NCI-H1436 treated with DMSO at 0.1 percent for 48 hours (cell line): ENCODE data around the gene MTRF1.
"Not testable (repeated sequence)": the region's sequence is repeated elsewhere in the genome, so short reads cannot be mapped to it uniquely, and the experiment has no call there.

Source experiments
- DNase-seq: peaks from one replicate; lab custom pipeline; 2025; lab: John Stamatoyannopoulos, UW

The MTRF1 gene

DNA sequence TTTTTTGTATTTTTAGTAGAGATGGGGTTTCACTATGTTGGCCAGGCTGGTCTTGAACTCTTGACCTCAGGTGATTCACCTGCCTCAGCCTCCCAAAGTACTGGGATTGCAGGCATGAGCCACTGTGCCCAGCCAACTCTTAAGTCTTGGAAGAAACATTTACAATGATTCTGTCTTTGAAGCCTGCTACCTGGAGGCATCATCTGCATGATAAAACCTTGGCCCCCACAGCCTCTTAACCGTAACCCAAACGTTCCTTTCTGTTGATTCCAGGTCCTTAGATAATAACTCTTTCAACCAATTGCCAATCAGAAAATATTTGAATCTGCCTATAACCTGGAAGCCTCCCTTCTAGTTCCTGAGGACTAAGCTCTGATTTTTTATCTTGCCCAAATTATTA is 15.8 kb upstream of the MTRF1 start:
- DNase-seq = not testable (repeated sequence)

- DNase-seq = no peak
Observed at GRCh38 chr13:41276824-41277223, 13.4 kb upstream of the MTRF1 start.

GRCh38 chr13:41274881-41275280 is 11.5 kb upstream of the MTRF1 start:
- no peak for DNase-seq

DNA sequence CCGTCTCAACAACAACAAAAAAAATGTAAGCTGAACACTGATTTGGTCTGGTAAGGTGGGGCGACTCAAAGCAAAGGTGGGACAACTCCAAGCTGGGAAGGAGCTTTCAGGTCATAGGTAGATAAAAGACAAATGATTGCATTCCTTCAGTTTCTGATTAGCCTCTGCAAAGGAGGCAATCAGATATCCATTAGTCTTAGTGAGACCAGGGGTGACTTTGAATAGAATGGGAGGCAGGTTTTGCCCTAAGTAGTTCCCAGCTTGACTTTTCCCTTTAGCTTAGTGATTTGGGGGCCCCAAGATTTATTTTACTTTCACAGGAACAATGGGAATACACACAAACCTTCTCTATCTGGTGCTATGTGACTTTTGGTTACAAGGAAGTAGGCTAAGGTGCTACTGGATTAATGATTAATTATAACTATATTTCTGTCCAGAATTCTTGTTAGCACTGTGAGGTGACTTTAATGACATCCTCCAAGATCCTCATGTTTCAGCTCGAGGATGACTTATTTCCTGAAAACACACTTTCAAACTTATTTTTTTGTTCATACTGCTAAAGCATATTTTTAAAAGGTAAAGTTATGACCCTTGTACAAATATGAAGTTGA is 10.6 kb upstream of the MTRF1 start:
- no peak for DNase-seq

GRCh38 chr13:41271456-41272285 is 8.3 kb upstream of the MTRF1 start:
- no peak for DNase-seq

DNA sequence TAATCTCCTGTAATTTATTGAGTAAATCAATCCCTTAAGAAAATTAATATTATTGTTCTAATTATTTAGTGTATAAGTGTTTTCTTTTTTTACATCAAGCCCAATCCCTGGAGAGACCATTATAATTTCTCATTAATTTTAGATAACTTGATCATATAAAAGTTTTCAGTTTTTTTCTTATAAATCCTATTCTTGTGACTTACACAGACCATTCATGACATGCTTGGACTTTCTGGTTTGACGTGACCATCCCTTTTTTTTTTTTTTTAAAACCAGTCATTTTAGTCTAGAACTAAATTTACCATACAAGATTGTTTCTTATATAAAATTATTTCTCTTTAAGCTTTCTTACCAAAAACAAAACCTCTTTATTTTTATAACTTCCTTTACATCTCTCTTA is 5.4 kb upstream of the MTRF1 start:
- no peak for DNase-seq

GRCh38 chr13:41267106-41267505 is 3.7 kb upstream of the MTRF1 start:
- DNase-seq = no peak

DNA sequence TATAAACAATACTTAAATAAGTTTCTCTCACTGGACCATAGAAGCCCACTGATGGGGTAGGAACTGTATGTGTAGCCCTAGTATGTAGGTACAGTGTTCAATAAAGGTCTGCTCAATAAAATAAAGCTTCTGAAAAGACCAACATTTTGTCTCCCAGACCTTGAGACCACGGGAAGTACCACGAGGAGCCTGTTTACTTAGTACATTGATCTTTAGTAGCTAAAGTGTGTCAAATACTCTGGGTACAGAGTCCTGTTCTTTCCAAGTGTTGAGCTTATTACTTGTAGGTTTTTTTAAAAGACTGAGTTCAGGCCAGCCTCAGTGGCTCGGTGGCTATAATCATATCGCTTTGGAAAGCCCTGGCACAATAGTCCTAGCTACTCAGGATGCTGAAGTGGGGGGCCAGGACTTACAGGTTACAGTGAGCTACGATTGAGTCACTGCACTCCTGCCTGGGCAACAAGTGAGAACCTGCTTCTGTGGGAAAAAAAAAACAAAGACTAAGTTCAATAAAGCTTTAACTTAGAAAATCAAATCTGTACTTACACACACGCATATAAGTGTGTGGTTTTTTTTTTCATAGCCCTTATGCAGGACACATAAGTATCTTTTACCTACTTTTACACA is 3.4 kb downstream of the MTRF1 start:
- DNase-seq = no peak

DNA sequence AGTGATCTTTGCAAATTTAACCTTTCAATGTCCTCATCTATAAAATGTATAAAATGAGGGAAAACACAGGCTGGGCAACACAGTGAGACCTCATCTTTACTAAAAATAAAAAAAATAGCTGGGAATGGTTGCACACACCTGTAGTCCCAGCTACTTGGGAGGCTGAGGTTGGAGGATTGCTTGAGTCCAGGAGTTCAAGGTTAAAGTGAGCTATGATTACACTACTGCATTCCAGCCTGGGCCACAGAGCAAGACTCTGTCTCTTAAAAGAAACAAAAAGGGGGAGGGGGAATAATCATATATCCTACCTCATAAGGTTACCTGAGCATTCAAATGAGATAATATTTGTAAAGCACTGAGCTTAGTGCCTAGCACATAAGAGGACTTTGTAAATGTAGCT is 5.8 kb downstream of the MTRF1 start:
- no peak for DNase-seq

DNA sequence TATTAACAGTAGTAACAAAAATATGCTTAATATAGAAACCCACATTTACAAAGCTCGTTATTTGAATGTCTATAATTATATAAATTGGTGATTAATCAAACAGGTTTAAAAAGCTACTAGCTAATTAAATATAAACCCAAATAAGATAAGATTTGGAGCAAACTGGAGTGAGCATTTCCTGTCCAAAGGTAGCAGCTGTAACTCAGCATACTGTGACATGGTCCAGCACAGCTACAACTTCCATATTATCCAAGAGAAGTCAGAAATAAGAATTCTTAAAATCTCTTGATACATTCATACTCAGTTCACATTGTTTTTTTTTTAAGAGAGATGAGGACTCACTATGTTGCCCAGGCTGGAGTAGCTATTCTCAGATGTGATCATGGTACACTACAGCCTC is 8.5 kb downstream of the MTRF1 start:
- DNase-seq = no peak

- DNase-seq = no peak
Observed at GRCh38 chr13:41250993-41251392, 12.4 kb downstream of the MTRF1 start.

DNA sequence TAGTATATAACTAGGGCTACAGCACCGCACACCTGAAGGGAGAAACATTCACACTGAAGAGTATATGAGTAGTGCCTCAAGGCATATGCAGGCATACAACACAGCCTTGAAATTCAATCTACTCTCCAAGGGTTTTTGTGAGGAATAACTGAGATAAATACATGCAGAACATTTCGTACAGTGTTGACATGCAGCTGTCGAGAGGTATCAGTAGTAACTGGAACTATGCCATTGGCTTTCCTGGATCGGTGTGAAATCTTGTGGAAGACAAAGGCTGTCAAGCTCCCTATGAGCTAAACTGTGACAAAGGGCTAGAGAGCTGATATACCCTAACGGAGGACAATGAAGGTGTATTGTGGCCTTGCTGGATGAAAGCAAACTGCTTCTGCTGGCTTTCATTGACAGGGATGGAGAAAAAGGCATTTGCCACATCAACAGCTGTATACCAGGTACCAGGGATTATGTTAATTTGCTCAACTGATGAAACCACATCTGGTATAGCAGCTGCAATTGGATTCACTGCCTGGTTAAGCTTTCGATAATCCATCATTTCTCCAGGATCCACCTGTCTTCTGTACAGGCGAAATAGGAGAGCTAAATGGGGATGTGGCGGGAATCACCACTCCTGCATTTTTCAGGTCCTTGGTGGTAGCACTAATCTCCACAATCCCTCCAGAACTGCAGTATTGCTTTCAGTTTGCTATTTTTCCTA is 16.3 kb downstream of the MTRF1 start:
- no peak for DNase-seq

- no peak for DNase-seq
Observed at GRCh38 chr13:41244556-41244955, 18.8 kb downstream of the MTRF1 start.

DNA sequence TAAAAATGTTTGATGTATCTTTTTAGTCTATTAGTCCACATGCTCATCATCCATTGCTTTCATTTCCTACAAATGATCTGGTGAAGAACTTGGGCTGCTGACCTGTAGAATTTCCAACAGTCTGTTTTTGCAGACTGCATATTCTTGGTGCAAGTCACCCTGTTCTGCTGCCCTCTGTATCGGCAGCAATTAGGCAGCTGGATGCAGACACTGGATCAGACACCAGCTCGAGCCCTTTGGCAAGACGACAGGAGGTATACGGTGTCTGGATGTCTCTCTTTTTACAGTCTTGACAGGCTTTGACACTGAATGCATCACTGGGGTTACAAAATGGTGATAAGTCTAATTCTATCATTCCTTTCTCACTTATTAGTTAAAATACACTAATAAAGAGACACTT is 21.8 kb downstream of the MTRF1 start:
- no peak for DNase-seq

DNA sequence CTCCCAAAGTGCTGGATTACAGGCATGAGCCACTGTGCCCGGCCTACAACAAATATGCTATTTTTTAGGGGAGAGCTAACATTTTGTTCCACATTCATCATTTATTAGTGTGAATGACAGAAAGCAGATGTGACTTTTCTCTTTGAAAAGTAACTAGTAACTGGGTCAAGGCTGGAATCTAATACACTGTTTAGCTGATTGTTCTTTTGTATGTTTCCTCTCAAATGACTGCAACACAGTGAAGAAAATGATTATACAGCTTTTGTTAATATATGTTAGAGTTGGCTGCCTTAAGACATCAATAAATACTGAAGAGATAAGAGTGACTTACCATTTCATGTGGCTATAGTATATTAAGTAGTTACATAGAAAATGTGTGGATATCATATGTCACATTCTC is 27.0 kb downstream of the MTRF1 start:
- DNase-seq = no peak

- DNase-seq = no peak
Observed at GRCh38 chr13:41232578-41233480, 30.5 kb downstream of the MTRF1 start.

DNA sequence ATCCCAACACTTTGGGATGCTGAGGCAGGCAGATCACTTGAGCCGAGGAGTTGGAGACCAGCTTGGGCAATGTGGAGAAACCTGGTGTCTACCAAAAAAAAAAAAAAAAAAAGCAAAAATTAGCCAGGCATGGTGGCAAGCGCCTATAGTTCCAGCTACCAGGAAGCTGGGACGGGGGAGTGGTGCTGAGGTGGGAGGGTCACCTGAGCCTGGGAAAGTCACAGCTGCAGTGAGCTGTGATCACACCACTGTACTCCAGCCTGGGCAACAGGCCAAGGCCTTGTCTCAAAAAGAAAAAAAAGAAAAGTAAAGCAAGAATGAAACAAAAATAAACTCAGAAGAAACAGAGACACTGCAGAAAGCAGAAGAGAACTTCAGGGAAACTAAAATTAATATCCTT is 31.6 kb downstream of the MTRF1 start:
- DNase-seq = no peak

DNA sequence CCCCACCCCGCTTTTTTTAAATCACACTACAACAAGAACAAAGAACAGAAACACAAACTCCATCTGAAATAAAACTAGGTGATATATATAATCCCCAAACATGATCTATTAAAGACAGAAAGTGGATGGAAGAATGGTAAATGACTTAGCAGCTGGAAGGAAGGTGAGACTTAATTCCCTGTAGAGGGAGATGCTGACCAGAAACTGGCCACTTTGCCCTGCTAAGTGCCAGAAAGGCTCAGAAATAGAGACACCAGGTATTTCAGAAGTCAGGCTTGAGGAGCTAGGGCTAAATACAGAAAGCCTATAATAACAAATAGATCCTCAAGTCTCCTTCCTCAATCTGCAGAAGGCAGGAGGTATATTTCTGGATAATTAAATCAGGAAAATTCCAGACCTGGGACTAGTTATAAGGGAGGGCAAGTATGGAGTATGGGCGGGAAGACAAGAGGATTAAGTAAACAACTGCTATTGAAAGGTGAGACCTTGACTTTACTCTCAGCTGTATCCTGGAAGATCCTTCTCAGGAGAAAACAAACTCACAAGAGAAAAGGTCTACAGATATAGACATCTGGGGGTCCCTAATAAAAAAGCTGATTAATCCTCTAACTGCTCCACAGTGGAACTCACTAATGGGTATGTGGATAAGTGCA is 32.2 kb downstream of the MTRF1 start:
- no peak for DNase-seq

DNA sequence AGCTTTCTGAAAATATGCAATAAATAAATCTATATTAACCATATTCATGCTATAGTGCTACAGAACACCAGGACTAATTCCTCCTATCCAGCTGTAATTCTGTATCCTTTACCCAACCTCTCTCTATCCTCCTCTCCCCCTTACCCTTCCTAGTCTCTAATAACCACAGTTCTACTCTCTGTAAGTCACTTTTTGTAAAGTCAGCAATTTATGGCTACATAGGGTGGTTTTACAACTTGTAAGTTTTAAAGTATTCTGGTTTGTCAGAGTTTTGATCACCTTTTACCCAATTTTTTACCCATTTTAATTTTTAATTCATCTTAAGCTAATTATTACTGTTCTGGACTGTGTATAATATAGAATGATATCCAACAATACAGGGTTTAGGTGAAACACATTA is 34.0 kb downstream of the MTRF1 start:
- no peak for DNase-seq

DNA sequence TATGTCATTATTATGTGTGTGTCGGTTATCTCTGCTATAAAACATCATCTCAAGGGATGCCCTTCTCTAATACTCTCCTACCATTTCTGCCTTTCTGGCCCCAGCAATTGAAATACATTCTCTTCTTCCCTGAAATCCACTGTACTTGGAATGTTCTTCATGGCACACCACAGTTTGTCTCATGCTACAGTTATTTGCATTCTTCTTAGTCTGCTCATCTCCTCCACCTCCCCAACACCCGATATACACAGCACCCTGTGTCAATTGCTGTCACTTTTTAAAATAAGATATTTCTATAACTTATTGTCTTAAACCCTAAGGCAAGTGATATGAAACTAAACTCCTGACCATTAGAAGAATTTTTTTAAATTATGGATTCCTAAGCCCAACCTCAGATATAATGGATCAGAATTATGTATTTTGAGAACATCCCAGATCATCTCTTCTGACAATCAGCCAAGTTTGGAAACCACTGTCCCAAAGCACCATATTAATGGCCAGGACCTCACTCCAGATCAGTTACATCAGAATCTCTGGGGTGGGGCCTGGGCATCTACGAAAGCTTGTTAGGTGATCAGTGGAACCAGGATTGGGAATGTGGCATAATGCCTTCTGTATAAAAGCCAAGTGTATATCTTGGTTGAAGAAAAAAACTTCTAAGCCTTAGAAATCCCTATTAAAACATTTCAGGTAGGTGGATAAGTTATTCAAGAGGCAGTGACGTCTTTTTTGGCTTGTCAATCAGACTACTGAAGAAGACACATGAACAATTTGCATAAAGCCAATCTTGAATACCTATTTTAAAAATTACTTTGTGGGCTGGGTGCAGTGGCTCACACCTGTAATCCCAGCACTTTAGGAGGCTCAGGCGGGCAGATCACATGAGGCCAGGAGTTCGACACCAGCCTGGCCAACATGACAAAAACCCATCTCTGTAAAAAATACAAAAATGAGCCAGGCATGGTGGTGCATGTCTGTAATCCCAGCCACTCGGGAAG is 39.0 kb downstream of the MTRF1 start:
- DNase-seq = no peak
